B cell (primary cell): ENCODE results near the gene RCSD1. TPM values are rescaled to one million over a fixed set of nuclear protein-coding genes. Genes with fewer than 3 reads are reported as not detected.

ENCODE experiments used
- ATAC-seq: fragments of 200-7000 bp; cut with Tn5 transposase; one replicate; pipeline ENCODE4 v1.10.0; 2021; ENCODE audit warnings: low read depth, mild to moderate bottlenecking, moderate number of reproducible peaks, moderate library complexity
- CTCF ChIA-PET: fragments of 350-600 bp; sonication (Branson Sonifier 250); formaldehyde crosslinking; loops from one replicate; lab custom pipeline; 2021; ENCODE audit warnings: antibody characterized with exemption, inconsistent platforms; lab: Charles Lee
- POLR2A ChIA-PET: fragments of 350-600 bp; sonication (Branson Sonifier 250); formaldehyde crosslinking; loops from one replicate; lab custom pipeline; 2021; ENCODE audit warnings: antibody characterized with exemption; lab: Charles Lee
- DNase-seq: peaks from one replicate; pipeline ENCODE4 v3.0.0; 2013
- H2AFZ ChIP-seq: 2 replicates; pipeline ENCODE4 v1.6.1; 2012; ENCODE audit warnings: mild to moderate bottlenecking, low read depth, low read length; ENCODE audit not compliant: insufficient read depth, poor library complexity, severe bottlenecking
- H3K27ac ChIP-seq, 2 donors: 1 replicate in 1 of 2; 2 replicates in 1 of 2; pipeline ENCODE4 v1.5.1; 2012 to 2013; ENCODE audit warnings: low read length in 2 of 2, mild to moderate bottlenecking in 2 of 2, moderate library complexity in 1 of 2
- H3K27me3 ChIP-seq, 4 experiments: fragments of 200-600 bp in 1 of 4; sonication (generic) in 1 of 4; replicated peaks in 1 of 4; 1 replicate in 2 of 4; 2 replicates in 2 of 4; pipeline versions ENCODE4 v1.6.1 to v1.7.0; 2013 to 2016; ENCODE audit warnings: low read length in 3 of 4, mild to moderate bottlenecking in 2 of 4, mixed read lengths in 1 of 4, moderate library complexity in 1 of 4; ENCODE audit not compliant: insufficient read depth in 4 of 4, control insufficient read depth in 3 of 4; ENCODE audit errors: control extremely low read depth in 1 of 4
- H3K36me3 ChIP-seq, 2 experiments: replicated peaks in 1 of 2; 1 replicate in 1 of 2; 2 replicates in 1 of 2; pipeline versions ENCODE4 v1.6.1 to v1.7.1; 2013; ENCODE audit warnings: low read length in 1 of 2; ENCODE audit not compliant: insufficient read depth in 2 of 2, control insufficient read depth in 1 of 2; ENCODE audit errors: control extremely low read depth in 1 of 2, extremely low read depth in 1 of 2
- H3K4me1 ChIP-seq, 2 donors: fragments of 200-600 bp in 1 of 2; sonication (generic) in 1 of 2; 1 replicate in 1 of 2; 2 replicates in 1 of 2; pipeline versions ENCODE4 v1.5.1 to v1.6.1; 2013 to 2017; ENCODE audit warnings: low read length in 2 of 2; ENCODE audit not compliant: control insufficient read depth in 2 of 2, insufficient read depth in 2 of 2
- H3K4me2 ChIP-seq: replicated peaks from 2 replicates; pipeline ENCODE3; 2012; ENCODE audit warnings: mild to moderate bottlenecking, low read depth, low read length; ENCODE audit not compliant: poor library complexity, severe bottlenecking
- H3K4me3 ChIP-seq, 5 experiments: fragments of 200-600 bp in 1 of 5; sonication (generic) in 1 of 5; 1 replicate in 3 of 5; 2 replicates in 2 of 5; pipeline versions ENCODE4 v1.5.1 to v1.7.0; 2011 to 2016; ENCODE audit warnings: low read length in 4 of 5, mild to moderate bottlenecking in 4 of 5, low read depth in 2 of 5, control low read depth in 1 of 5, moderate library complexity in 1 of 5; ENCODE audit not compliant: insufficient read depth in 1 of 5; ENCODE audit errors: control extremely low read depth in 1 of 5, extremely low read depth in 1 of 5
- H3K79me2 ChIP-seq: fragments of 200-600 bp; sonication (generic); one replicate; pipeline ENCODE4 v1.6.0; 2016; ENCODE audit warnings: low read length; ENCODE audit not compliant: control insufficient read depth, insufficient read depth
- H3K9ac ChIP-seq: fragments of 200-600 bp; sonication (generic); 2 replicates; pipeline ENCODE4 v1.6.1; 2017; ENCODE audit warnings: mild to moderate bottlenecking, low read length, moderate library complexity
- H3K9me3 ChIP-seq, 3 donors: one replicate each; pipeline versions ENCODE4 v1.6.1 to v1.7.1; 2013; ENCODE audit warnings: low read length in 2 of 3; ENCODE audit not compliant: control insufficient read depth in 2 of 3, insufficient read depth in 1 of 3; ENCODE audit errors: control extremely low read depth in 1 of 3
- H4K20me1 ChIP-seq: 2 replicates; pipeline ENCODE4 v1.6.0; 2012; ENCODE audit warnings: mild to moderate bottlenecking, low read length; ENCODE audit not compliant: insufficient read depth, control insufficient read depth, poor library complexity, severe bottlenecking
- H3K27ac Mint-ChIP-seq: one replicate; pipeline ENCODE4 v1.8.0; 2021; ENCODE audit warnings: mixed read lengths
- H3K27me3 Mint-ChIP-seq: one replicate; pipeline ENCODE4 v1.8.0; 2021; ENCODE audit warnings: mixed read lengths
- H3K4me1 Mint-ChIP-seq: one replicate; pipeline ENCODE4 v1.8.0; 2021; ENCODE audit warnings: mixed read lengths
- H3K4me3 Mint-ChIP-seq: one replicate; pipeline ENCODE4 v1.8.0; 2021; ENCODE audit warnings: mixed read lengths
- H3K9me3 Mint-ChIP-seq: one replicate; pipeline ENCODE4 v1.8.0; 2022; ENCODE audit warnings: mixed read lengths; ENCODE audit not compliant: insufficient read depth
- CTCF ChIP-seq: fragments of 200-600 bp; IDR thresholded peaks from one replicate; pipeline ENCODE4 v1.8.0; 2022; ENCODE audit warnings: antibody characterized with exemption, mild to moderate bottlenecking
- EZH2 ChIP-seq: IDR thresholded peaks from 2 replicates; pipeline ENCODE4 v1.6.1; 2012; ENCODE audit warnings: borderline replicate concordance, low read depth, mild to moderate bottlenecking, moderate library complexity, low read length; ENCODE audit not compliant: insufficient read depth, poor library complexity, severe bottlenecking
- WGBS: methylation state at CpG from one replicate; pipeline ENCODE4 v1.1.5; 2013; ENCODE audit warnings: missing lambda C conversion rate; ENCODE audit not compliant: insufficient coverage; 5-methylcytosine and 5-hydroxymethylcytosine counted together
- intact Hi-C: fragments of 100-400 bp; cut with micrococcal nuclease; formaldehyde crosslinking; loops from one replicate; pipeline ENCODE4 v1.10.0; 2022
- polyA plus RNA-seq: library from polyadenylated mRNA; depleted of rRNA; stranded (reverse); fragments of >200 nt; gene quantifications from 2 replicates; pipeline ENCODE4 v1.2.3, GENCODE V29; 2012
- total RNA-seq, 2 donors: library from RNA; stranded (reverse); fragments of 120-200 nt in 1 of 2; gene quantifications; 1 replicate in 1 of 2; 2 replicates in 1 of 2; pipeline versions ENCODE4 v1.2.3 to v1.2.4, GENCODE V29; 2013 to 2022

Gene RCSD1
- total and polyA plus RNA-seq, 2 donors (not counting 1 experiment from before 2014, with no cell fraction given), result 129 to 525 TPM

DNA sequence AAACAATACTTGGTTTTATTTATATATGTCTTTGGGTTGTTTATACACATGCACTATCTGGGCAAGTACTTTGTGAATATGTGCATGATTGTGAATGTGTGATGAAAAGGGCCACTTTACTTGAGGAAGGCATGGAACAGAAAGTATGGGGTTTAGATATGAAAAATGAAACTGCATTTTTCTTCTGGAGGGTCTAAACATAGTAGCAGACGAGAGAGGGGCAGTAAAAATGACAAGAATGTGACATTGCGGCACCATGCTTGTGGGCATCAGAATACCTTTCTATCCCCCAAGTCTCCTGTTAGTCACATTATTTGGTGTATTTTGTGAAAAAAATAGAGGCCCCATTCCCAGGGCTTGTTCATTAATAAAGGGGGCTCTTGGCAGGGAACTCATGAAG is 76.3 kb downstream of the RCSD1 start:
- peaks cover 69% of the 10 kb centered on the region for H4K20me1 ChIP-seq
- ATAC-seq, result no peak
- Mint-ChIP-seq H3K27me3 (no peaks in the 10 kb centered on the region), H3K9me3 (no peaks in the 10 kb centered on the region), H3K4me3 (peak overlapping the region; percentile 12), H3K4me1 (peaks cover 72% of the 10 kb centered on the region), H3K27ac (peak overlapping the region; percentile 29)
- H3K4me3 ChIP-seq, result no peak overlapping the region
- H3K27ac ChIP-seq, result peak overlapping the region in 1 of 2 donors; percentile 32
- peak overlapping the region; percentile 1 for H3K4me2 ChIP-seq
- ChIA-PET CTCF (interaction anchor here (1.0 to 3.1 kb wide), 3 partner anchors 8 to 106 kb away, joined by 3 to 12 read pairs (median 11); no protein-coding TSS in a partner anchor), POLR2A (interaction anchor here (1.1 kb wide), 1 partner anchor 9 kb away, joined by 3 read pairs; no protein-coding TSS in a partner anchor)
- WGBS, result no CpG with 5 or more reads among the region's 2 CpGs
- H2AFZ ChIP-seq, result no peak overlapping the region
- no peaks in the 10 kb centered on the region for H3K9me3 ChIP-seq
- peaks cover 48 to 54% of the 10 kb centered on the region in 2 donors for H3K4me1 ChIP-seq
- H3K9ac ChIP-seq, result no peak overlapping the region
- no peaks in the 10 kb centered on the region for H3K27me3 ChIP-seq
- intact Hi-C loops, result loop anchor here (2.0 kb wide), 1 partner anchor 18 kb away; no protein-coding TSS in a partner anchor
- TF ChIP-seq CTCF, result no peak
- TF ChIP-seq EZH2, result no peak
- peaks cover 11% of the 10 kb centered on the region for H3K79me2 ChIP-seq
- no peak for DNase-seq
- peaks cover 25 to 46% of the 10 kb centered on the region in 2 experiments for H3K36me3 ChIP-seq
